Liver (tissue), 9 donors: ENCODE results near the gene TCF12. TPM values are rescaled to one million over a fixed set of nuclear protein-coding genes. Genes with fewer than 3 reads are reported as not detected.

Experiments
- DNase-seq: peaks from one replicate; pipeline ENCODE4 v3.0.0-alpha.2; 2017; ENCODE audit warnings: low spot score
- H3K27ac ChIP-seq, 2 donors: one replicate each; pipeline ENCODE4 v1.7.0; 2013; ENCODE audit warnings: inconsistent platforms in 2 of 2, low read length in 2 of 2, control low read depth in 1 of 2, low read depth in 1 of 2, mild to moderate bottlenecking in 1 of 2
- H3K27me3 ChIP-seq, 4 donors: one replicate each; pipeline versions ENCODE4 v1.6.1 to v1.7.0; 2013; ENCODE audit warnings: low read length in 3 of 4, inconsistent platforms in 1 of 4, mild to moderate bottlenecking in 1 of 4, moderate library complexity in 1 of 4; ENCODE audit not compliant: control insufficient read depth in 4 of 4, insufficient read depth in 4 of 4
- H3K36me3 ChIP-seq, 4 donors: one replicate each; pipeline versions ENCODE4 v1.6.1 to v1.7.0; 2013; ENCODE audit warnings: low read length in 3 of 4, mild to moderate bottlenecking in 3 of 4, low read depth in 1 of 4, moderate library complexity in 1 of 4; ENCODE audit not compliant: control insufficient read depth in 4 of 4, insufficient read depth in 3 of 4
- H3K4me1 ChIP-seq, 4 donors: one replicate each; pipeline versions ENCODE4 v1.6.1 to v1.7.0; 2013; ENCODE audit warnings: low read length in 3 of 4, mild to moderate bottlenecking in 3 of 4, moderate library complexity in 1 of 4; ENCODE audit not compliant: control insufficient read depth in 4 of 4, insufficient read depth in 4 of 4
- H3K4me3 ChIP-seq, 3 donors: one replicate each; pipeline versions ENCODE4 v1.6.1 to v1.7.0; 2013; ENCODE audit warnings: low read length in 3 of 3, control low read depth in 1 of 3, low read depth in 1 of 3, mild to moderate bottlenecking in 1 of 3
- H3K9ac ChIP-seq, 2 donors: one replicate each; pipeline ENCODE4 v1.7.0; 2013; ENCODE audit warnings: low read length in 2 of 2, mild to moderate bottlenecking in 2 of 2, moderate library complexity in 2 of 2, control low read depth in 1 of 2, low read depth in 1 of 2
- H3K9me3 ChIP-seq, 4 donors: one replicate each; pipeline versions ENCODE4 v1.6.1 to v1.7.0; 2013; ENCODE audit warnings: low read length in 3 of 4; ENCODE audit not compliant: control insufficient read depth in 4 of 4
- EGR1 ChIP-seq, 2 donors: IDR thresholded peaks; 2 replicates each; pipeline ENCODE4 v1.6.1; 2016 to 2018; ENCODE audit warnings: antibody characterized with exemption in 2 of 2, low read depth in 2 of 2
- FOXA2 ChIP-seq: IDR thresholded peaks from 2 replicates; pipeline ENCODE4 v1.6.1; 2016; ENCODE audit warnings: antibody characterized with exemption
- GABPA ChIP-seq, 2 donors: IDR thresholded peaks in 1 of 2; conservative IDR thresholded peaks in 1 of 2; 2 replicates each; pipeline ENCODE4 v1.6.1; 2016; ENCODE audit warnings: antibody characterized with exemption in 2 of 2, mild to moderate bottlenecking in 1 of 2, moderate library complexity in 1 of 2
- HNF4A ChIP-seq, 2 donors: conservative IDR thresholded peaks; 2 replicates each; pipeline ENCODE4 v1.6.1; 2016; ENCODE audit warnings: antibody characterized with exemption in 2 of 2, mild to moderate bottlenecking in 2 of 2
- HNF4G ChIP-seq: IDR thresholded peaks from 2 replicates; pipeline ENCODE4 v1.6.1; 2016; ENCODE audit warnings: antibody characterized with exemption
- JUND ChIP-seq, 2 donors: IDR thresholded peaks; 2 replicates each; pipeline ENCODE4 v1.6.1; 2016; ENCODE audit warnings: antibody characterized with exemption in 2 of 2
- NR2F2 ChIP-seq: IDR thresholded peaks from 2 replicates; pipeline ENCODE4 v1.6.1; 2016; ENCODE audit warnings: antibody characterized with exemption
- RAD21 ChIP-seq, 2 donors: IDR thresholded peaks; 2 replicates each; pipeline ENCODE4 v1.6.1; 2016; ENCODE audit warnings: antibody characterized with exemption in 2 of 2, mild to moderate bottlenecking in 2 of 2
- SP1 ChIP-seq: IDR thresholded peaks from 2 replicates; pipeline ENCODE4 v1.6.1; 2018; ENCODE audit warnings: antibody characterized with exemption, mild to moderate bottlenecking
- TAF1 ChIP-seq: conservative IDR thresholded peaks from 2 replicates; pipeline ENCODE4 v1.6.1; 2016; ENCODE audit warnings: antibody characterized with exemption, mild to moderate bottlenecking
- WGBS: extraction: QIAGEN DNeasy Blood & Tissue Kit; methylation state at CpG from one replicate; pipeline ENCODE4 v1.1.7; 2013; 5-methylcytosine and 5-hydroxymethylcytosine counted together
- polyA plus RNA-seq, 2 donors: library from polyadenylated mRNA; stranded (reverse) in 1 of 2; unstranded in 1 of 2; fragments of 200-250 nt in 1 of 2; fragments of >200 nt in 1 of 2; fragmentation: Nextera tagmentation in 1 of 2; extraction: Ambion mirVana in 1 of 2; gene quantifications; one replicate each; pipeline versions ENCODE4 v1.2.1 to v1.2.3, GENCODE V29; 2013 to 2015
- total RNA-seq, 2 donors: library from RNA; depleted of rRNA; stranded (reverse); fragments of >200 nt; gene quantifications; one replicate each; pipeline ENCODE4 v1.2.3, GENCODE V29; 2014
- TF ChIP-seq, protein P1 (sequence below): IDR thresholded peaks from 2 replicates; pipeline ENCODE4 v1.6.1; 2016; ENCODE audit warnings: antibody characterized with exemption
- TF ChIP-seq, protein P2 (sequence below): IDR thresholded peaks from 2 replicates; pipeline ENCODE4 v1.6.1; 2016; ENCODE audit warnings: antibody characterized with exemption, mild to moderate bottlenecking
- TF ChIP-seq, protein P3 (sequence below): IDR thresholded peaks from 2 replicates; pipeline ENCODE4 v1.6.1; 2016; ENCODE audit warnings: antibody characterized with exemption
- TF ChIP-seq, protein P4 (sequence below): IDR thresholded peaks from 2 replicates; pipeline ENCODE4 v1.6.1; 2016; ENCODE audit warnings: antibody characterized with exemption
- TF ChIP-seq, protein P5 (sequence below): fragments of 150-350 bp; IDR thresholded peaks from 2 replicates; pipeline ENCODE4 v1.5.1; 2017; ENCODE audit warnings: improper control_type of control experiment, low read depth, low read length; ENCODE audit not compliant: missing input control
- donor health status: healthy.
- donor health status: healthy.
- donor health status: healthy.
- donor health status: healthy.
- donor health status: healthy.

TCF12 gene
- total and polyA plus RNA-seq, 4 donors = 8.7 to 38.3 (median 22.3) TPM

DNA sequence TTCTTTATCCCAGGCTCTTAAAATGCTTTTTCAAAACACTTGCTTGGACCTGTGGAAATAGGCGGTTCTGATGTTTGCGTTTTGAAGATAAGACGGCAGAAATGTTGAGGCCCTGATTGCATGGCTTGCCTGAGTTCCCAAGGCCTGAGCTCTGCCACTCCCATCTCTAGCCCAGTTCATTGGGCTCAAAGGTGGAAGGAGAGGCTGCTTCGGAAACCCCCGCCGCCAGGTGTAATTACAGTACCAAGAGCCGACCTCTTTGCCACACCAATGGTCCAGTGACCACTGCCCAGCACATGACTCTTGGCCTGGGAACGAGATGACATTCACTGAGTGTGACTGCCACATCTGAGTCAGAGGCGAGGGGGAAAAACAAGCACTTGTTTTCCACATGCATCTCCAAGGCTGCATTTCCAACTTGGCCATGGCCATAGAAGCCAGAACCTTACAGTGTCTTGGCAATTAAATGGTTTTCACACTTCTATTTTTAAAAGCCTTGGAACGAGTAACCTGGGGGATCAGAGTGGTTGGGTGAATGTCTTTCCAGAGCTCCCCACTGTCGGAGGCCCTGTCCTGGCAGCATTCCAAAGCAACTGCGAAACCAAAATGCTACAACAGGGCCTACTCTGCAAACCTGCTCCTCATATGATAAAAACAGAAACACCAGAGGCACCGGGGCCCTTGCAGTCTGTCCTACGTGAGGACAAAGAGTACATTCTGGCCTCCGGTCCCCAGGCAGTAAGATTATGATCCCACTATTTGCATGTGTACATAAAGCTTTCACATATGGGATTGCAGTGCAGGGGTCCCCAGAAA lies 394.1 kb downstream of the TCF12 start:
- no peak for DNase-seq
- no peak overlapping the region for H3K9ac ChIP-seq

DNA sequence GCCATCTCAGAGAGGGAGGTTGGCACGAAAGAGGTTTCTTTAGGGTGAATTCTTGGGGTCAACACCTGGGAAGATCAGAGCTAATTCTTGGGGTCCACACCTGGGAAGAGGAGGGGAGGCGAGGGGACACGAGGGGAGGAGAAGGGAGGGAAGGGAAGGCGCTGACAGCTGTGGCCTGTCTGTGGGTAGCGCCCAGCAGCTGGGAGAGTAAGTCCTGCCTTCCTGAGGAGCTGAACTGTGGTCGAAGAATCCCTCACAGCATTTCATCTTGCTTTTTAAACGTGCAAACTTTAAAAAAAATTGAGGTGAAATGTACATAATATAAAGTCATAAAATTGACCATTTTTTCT lies 394.7 kb downstream of the TCF12 start:
- no peak for TF ChIP-seq TAF1
- TF ChIP-seq HNF4G = no peak
- TF ChIP-seq HNF4A (conservative IDR thresholded peaks at IDR 0.05) = no peak
- TF ChIP-seq, protein P1, sequence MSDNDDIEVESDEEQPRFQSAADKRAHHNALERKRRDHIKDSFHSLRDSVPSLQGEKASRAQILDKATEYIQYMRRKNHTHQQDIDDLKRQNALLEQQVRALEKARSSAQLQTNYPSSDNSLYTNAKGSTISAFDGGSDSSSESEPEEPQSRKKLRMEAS = no peak
- TF ChIP-seq SP1 = no peak
- no peak for TF ChIP-seq FOXA2
- TF ChIP-seq, protein P2, sequence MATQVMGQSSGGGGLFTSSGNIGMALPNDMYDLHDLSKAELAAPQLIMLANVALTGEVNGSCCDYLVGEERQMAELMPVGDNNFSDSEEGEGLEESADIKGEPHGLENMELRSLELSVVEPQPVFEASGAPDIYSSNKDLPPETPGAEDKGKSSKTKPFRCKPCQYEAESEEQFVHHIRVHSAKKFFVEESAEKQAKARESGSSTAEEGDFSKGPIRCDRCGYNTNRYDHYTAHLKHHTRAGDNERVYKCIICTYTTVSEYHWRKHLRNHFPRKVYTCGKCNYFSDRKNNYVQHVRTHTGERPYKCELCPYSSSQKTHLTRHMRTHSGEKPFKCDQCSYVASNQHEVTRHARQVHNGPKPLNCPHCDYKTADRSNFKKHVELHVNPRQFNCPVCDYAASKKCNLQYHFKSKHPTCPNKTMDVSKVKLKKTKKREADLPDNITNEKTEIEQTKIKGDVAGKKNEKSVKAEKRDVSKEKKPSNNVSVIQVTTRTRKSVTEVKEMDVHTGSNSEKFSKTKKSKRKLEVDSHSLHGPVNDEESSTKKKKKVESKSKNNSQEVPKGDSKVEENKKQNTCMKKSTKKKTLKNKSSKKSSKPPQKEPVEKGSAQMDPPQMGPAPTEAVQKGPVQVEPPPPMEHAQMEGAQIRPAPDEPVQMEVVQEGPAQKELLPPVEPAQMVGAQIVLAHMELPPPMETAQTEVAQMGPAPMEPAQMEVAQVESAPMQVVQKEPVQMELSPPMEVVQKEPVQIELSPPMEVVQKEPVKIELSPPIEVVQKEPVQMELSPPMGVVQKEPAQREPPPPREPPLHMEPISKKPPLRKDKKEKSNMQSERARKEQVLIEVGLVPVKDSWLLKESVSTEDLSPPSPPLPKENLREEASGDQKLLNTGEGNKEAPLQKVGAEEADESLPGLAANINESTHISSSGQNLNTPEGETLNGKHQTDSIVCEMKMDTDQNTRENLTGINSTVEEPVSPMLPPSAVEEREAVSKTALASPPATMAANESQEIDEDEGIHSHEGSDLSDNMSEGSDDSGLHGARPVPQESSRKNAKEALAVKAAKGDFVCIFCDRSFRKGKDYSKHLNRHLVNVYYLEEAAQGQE = no peak
- TF ChIP-seq, protein P3, sequence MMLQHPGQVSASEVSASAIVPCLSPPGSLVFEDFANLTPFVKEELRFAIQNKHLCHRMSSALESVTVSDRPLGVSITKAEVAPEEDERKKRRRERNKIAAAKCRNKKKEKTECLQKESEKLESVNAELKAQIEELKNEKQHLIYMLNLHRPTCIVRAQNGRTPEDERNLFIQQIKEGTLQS = no peak
- no peak for TF ChIP-seq GABPA (IDR thresholded peaks at IDR 0.05 in 1 of 2, conservative IDR thresholded peaks at IDR 0.05 in 1 of 2)
- TF ChIP-seq, protein P4, sequence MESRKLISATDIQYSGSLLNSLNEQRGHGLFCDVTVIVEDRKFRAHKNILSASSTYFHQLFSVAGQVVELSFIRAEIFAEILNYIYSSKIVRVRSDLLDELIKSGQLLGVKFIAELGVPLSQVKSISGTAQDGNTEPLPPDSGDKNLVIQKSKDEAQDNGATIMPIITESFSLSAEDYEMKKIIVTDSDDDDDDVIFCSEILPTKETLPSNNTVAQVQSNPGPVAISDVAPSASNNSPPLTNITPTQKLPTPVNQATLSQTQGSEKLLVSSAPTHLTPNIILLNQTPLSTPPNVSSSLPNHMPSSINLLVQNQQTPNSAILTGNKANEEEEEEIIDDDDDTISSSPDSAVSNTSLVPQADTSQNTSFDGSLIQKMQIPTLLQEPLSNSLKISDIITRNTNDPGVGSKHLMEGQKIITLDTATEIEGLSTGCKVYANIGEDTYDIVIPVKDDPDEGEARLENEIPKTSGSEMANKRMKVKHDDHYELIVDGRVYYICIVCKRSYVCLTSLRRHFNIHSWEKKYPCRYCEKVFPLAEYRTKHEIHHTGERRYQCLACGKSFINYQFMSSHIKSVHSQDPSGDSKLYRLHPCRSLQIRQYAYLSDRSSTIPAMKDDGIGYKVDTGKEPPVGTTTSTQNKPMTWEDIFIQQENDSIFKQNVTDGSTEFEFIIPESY = no peak
- no peak for TF ChIP-seq EGR1 (IDR thresholded peaks at IDR 0.05; ENCODE audit: low read depth in 2 of 2)
- TF ChIP-seq RAD21 (IDR thresholded peaks at IDR 0.05) = no peak
- no peak for TF ChIP-seq JUND (IDR thresholded peaks at IDR 0.05)
- TF ChIP-seq, protein P5, sequence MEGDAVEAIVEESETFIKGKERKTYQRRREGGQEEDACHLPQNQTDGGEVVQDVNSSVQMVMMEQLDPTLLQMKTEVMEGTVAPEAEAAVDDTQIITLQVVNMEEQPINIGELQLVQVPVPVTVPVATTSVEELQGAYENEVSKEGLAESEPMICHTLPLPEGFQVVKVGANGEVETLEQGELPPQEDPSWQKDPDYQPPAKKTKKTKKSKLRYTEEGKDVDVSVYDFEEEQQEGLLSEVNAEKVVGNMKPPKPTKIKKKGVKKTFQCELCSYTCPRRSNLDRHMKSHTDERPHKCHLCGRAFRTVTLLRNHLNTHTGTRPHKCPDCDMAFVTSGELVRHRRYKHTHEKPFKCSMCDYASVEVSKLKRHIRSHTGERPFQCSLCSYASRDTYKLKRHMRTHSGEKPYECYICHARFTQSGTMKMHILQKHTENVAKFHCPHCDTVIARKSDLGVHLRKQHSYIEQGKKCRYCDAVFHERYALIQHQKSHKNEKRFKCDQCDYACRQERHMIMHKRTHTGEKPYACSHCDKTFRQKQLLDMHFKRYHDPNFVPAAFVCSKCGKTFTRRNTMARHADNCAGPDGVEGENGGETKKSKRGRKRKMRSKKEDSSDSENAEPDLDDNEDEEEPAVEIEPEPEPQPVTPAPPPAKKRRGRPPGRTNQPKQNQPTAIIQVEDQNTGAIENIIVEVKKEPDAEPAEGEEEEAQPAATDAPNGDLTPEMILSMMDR = no peak
- no peak overlapping the region for H3K9ac ChIP-seq
- H3K27ac ChIP-seq = no peak overlapping the region
- H3K4me1 ChIP-seq = no peaks in the 10 kb centered on the region
- 91% methylated on average over 7 of the region's 7 CpGs for WGBS
- H3K36me3 ChIP-seq = no peaks in the 10 kb centered on the region
- no peak overlapping the region for H3K4me3 ChIP-seq
- H3K9me3 ChIP-seq = no peaks in the 10 kb centered on the region
- no peak for DNase-seq
- no peaks in the 10 kb centered on the region for H3K27me3 ChIP-seq

More for the DNA sequence above, 394.1 kb downstream of the TCF12 start:
- 84% methylated on average over 15 of the region's 15 CpGs for WGBS
- Histone ChIP-seq H3K9me3 (no peaks in the 10 kb centered on the region), H3K4me1 (peaks cover 0 to 2% (median 0%) of the 10 kb centered on the region in 4 donors), H3K27ac (no peak overlapping the region), H3K36me3 (no peaks in the 10 kb centered on the region), H3K27me3 (no peaks in the 10 kb centered on the region), H3K4me3 (no peak overlapping the region)
- TF ChIP-seq HNF4A (conservative IDR thresholded peaks at IDR 0.05) = no peak
- TF ChIP-seq SP1 = no peak
- TF ChIP-seq NR2F2 = no peak
- TF ChIP-seq TAF1 = no peak
